HepG2 (cell line): ENCODE results near the gene PSMD2. TPM values are rescaled to one million over a fixed set of nuclear protein-coding genes. Genes with fewer than 3 reads are reported as not detected.

Experiments
- ATAC-seq: fragments of 200-7000 bp; cut with Tn5 transposase; 3 replicates; pipeline ENCODE4 v1.9.1; 2020; ENCODE audit warnings: mild to moderate bottlenecking, moderate library complexity
- BruUV-seq: library from RNA; stranded (reverse); fragments of 400-500 nt; replicated peaks from 2 replicates; lab custom pipeline; 2021; lab: Mats Ljungman, UMichigan
- CTCF ChIA-PET: fragments of 300-600 bp; formaldehyde crosslinking; extraction: SDS; loops from one replicate; lab custom pipeline; 2021; ENCODE audit warnings: low total read pairs, inconsistent platforms, low intra/inter-chr PET ratio; lab: Yijun Ruan, JAX
- POLR2A ChIA-PET: fragments of 350-600 bp; sonication (Branson Sonifier 250); formaldehyde crosslinking; loops from one replicate; lab custom pipeline; 2020; ENCODE audit warnings: antibody characterized with exemption, inconsistent platforms; lab: Yijun Ruan, JAX
- DNase-seq: peaks from one replicate; pipeline ENCODE4 v3.0.0-alpha.2; 2015; ENCODE audit warnings: low spot score
- FAIRE-seq: peaks from 3 replicates; lab custom pipeline; 2011; peaks lifted over from hg19 to GRCh38; lab: Jason Lieb, UNC
- H2AFZ ChIP-seq: one replicate; pipeline ENCODE4 v1.6.1; 2011; ENCODE audit warnings: low read length, inconsistent platforms
- H3K27ac ChIP-seq: fragments of 300-600 bp; 3 replicates; pipeline ENCODE4 v1.8.0; 2011; ENCODE audit warnings: mixed run types, mild to moderate bottlenecking, mixed read lengths, low read length, inconsistent platforms; ENCODE audit not compliant: insufficient read depth; ENCODE audit errors: extremely low read length
- H3K27me3 ChIP-seq, 2 experiments: fragments of 200-600 bp in 1 of 2; 2 replicates in 1 of 2; 3 replicates in 1 of 2; pipeline versions ENCODE4 v1.6.0 to v1.8.0; 2011; ENCODE audit warnings: low read length in 2 of 2, mild to moderate bottlenecking in 2 of 2, moderate library complexity in 2 of 2, inconsistent platforms in 1 of 2; ENCODE audit not compliant: insufficient read depth in 2 of 2, control insufficient read depth in 1 of 2
- H3K36me3 ChIP-seq, 2 experiments: fragments of 200-600 bp in 1 of 2; replicated peaks in 1 of 2; 2 replicates in 1 of 2; 3 replicates in 1 of 2; pipeline versions ENCODE4 v1.5.1 to v1.8.0; 2011; ENCODE audit warnings: low read length in 2 of 2, inconsistent platforms in 1 of 2; ENCODE audit not compliant: insufficient read depth in 2 of 2, control insufficient read depth in 1 of 2
- H3K4me1 ChIP-seq: 2 replicates; pipeline ENCODE4 v1.5.1; 2012; ENCODE audit warnings: low read length, inconsistent platforms; ENCODE audit not compliant: insufficient read depth
- H3K4me2 ChIP-seq: 2 replicates; pipeline ENCODE4 v1.6.0; 2011; ENCODE audit warnings: low read depth, low read length, inconsistent platforms
- H3K4me3 ChIP-seq, 3 experiments: fragments of 200-600 bp in 1 of 3; sonication (generic), shearing (Covaris generic) in 1 of 3; replicated peaks in 1 of 3; 2 replicates each; pipeline ENCODE4 v1.5.1; 2011 to 2016; ENCODE audit warnings: low read length in 3 of 3, inconsistent platforms in 2 of 3, low read depth in 2 of 3, mild to moderate bottlenecking in 2 of 3, control low read depth in 1 of 3, mixed read lengths in 1 of 3; ENCODE audit not compliant: insufficient read depth in 1 of 3
- H3K79me2 ChIP-seq: one replicate; pipeline ENCODE4 v1.6.1; 2011; ENCODE audit warnings: low read length, inconsistent platforms; ENCODE audit not compliant: insufficient read depth
- H3K9ac ChIP-seq: 2 replicates; pipeline ENCODE4 v1.6.0; 2011; ENCODE audit warnings: mild to moderate bottlenecking, low read depth, low read length, inconsistent platforms; ENCODE audit not compliant: insufficient read depth
- H3K9me3 ChIP-seq: 2 replicates; pipeline ENCODE4 v1.5.1; 2012; ENCODE audit warnings: mild to moderate bottlenecking, low read length
- H4K20me1 ChIP-seq: 2 replicates; pipeline ENCODE4 v1.6.0; 2011; ENCODE audit warnings: inconsistent platforms, mild to moderate bottlenecking, low read length, moderate library complexity; ENCODE audit not compliant: insufficient read depth
- ADNP ChIP-seq: sonication (generic); formaldehyde crosslinking; IDR thresholded peaks from 2 replicates; pipeline ENCODE4 v1.4.0; 2020; ENCODE audit warnings: missing genetic modification reagents
- CTCF ChIP-seq: sonication (generic); formaldehyde crosslinking; IDR thresholded peaks from 2 replicates; pipeline ENCODE4 v1.5.0; 2020; ENCODE audit warnings: mild to moderate bottlenecking, missing genetic modification reagents, moderate library complexity
- JUNB ChIP-seq: sonication (generic); formaldehyde crosslinking; IDR thresholded peaks from 2 replicates; pipeline ENCODE4 v1.8.0; 2022; ENCODE audit warnings: missing genetic modification reagents, mild to moderate bottlenecking, borderline replicate concordance
- KLF9 ChIP-seq: IDR thresholded peaks from 2 replicates; pipeline ENCODE4 v1.6.1; 2016; ENCODE audit warnings: low read depth
- MAFG ChIP-seq: sonication (generic); formaldehyde crosslinking; IDR thresholded peaks from 2 replicates; pipeline ENCODE4 v1.5.1; 2020; ENCODE audit warnings: mild to moderate bottlenecking, missing genetic modification reagents
- NR1H2 ChIP-seq: sonication (generic); formaldehyde crosslinking; IDR thresholded peaks from 2 replicates; pipeline ENCODE4 v1.8.1; 2022; ENCODE audit warnings: low read depth, missing genetic modification reagents, borderline replicate concordance
- NR3C1 ChIP-seq: sonication (generic); formaldehyde crosslinking; IDR thresholded peaks from 2 replicates; pipeline ENCODE4 v1.4.0; 2020; ENCODE audit warnings: missing genetic modification reagents
- RFX3 ChIP-seq: IDR thresholded peaks from 2 replicates; pipeline ENCODE4 v1.6.1; 2016; ENCODE audit warnings: missing biosample characterization, missing genetic modification reagents
- SALL1 ChIP-seq: sonication (generic); formaldehyde crosslinking; IDR thresholded peaks from 2 replicates; pipeline ENCODE4 v1.8.0; 2022; ENCODE audit warnings: mild to moderate bottlenecking, missing genetic modification reagents
- SAP130 ChIP-seq: IDR thresholded peaks from 2 replicates; pipeline ENCODE4 v1.6.1; 2016; ENCODE audit warnings: low read depth
- SMC3 ChIP-seq: IDR thresholded peaks from 2 replicates; pipeline ENCODE4 v1.6.1; 2011; ENCODE audit warnings: low read length, improper control_type of control experiment
- SOX5 ChIP-seq: IDR thresholded peaks from 2 replicates; pipeline ENCODE4 v1.6.1; 2016; ENCODE audit warnings: borderline replicate concordance
- STAG1 ChIP-seq: sonication (generic); formaldehyde crosslinking; IDR thresholded peaks from 2 replicates; pipeline ENCODE4 v1.4.0; 2020; ENCODE audit warnings: missing genetic modification reagents
- ZBTB39 ChIP-seq: sonication (generic); formaldehyde crosslinking; IDR thresholded peaks from 2 replicates; pipeline ENCODE4 v1.5.0; 2020; ENCODE audit warnings: missing genetic modification reagents
- ZBTB7A ChIP-seq: sonication (generic); formaldehyde crosslinking; IDR thresholded peaks from 2 replicates; pipeline ENCODE4 v1.8.0; 2022; ENCODE audit warnings: mild to moderate bottlenecking, missing genetic modification reagents
- ZNF121 ChIP-seq: sonication (generic); formaldehyde crosslinking; IDR thresholded peaks from 2 replicates; pipeline ENCODE4 v1.5.0; 2020; ENCODE audit warnings: mild to moderate bottlenecking, missing genetic modification reagents
- ZNF143 ChIP-seq: sonication (generic); formaldehyde crosslinking; IDR thresholded peaks from 2 replicates; pipeline ENCODE4 v1.4.0; 2020; ENCODE audit warnings: missing genetic modification reagents
- ZNF180 ChIP-seq: sonication (generic); formaldehyde crosslinking; IDR thresholded peaks from 2 replicates; pipeline ENCODE4 v1.4.0; 2020; ENCODE audit warnings: low read depth, missing genetic modification reagents, borderline replicate concordance
- ZNF205 ChIP-seq: IDR thresholded peaks from 2 replicates; pipeline ENCODE4 v1.6.1; 2018; ENCODE audit warnings: missing biosample characterization, missing genetic modification reagents
- ZNF263 ChIP-seq: sonication (generic); formaldehyde crosslinking; IDR thresholded peaks from 2 replicates; pipeline ENCODE4 v1.4.0; 2020; ENCODE audit warnings: missing genetic modification reagents
- ZNF556 ChIP-seq: sonication (generic); formaldehyde crosslinking; IDR thresholded peaks from 2 replicates; pipeline ENCODE4 v1.4.0; 2020; ENCODE audit warnings: mild to moderate bottlenecking, missing genetic modification reagents, borderline replicate concordance
- ZNF639 ChIP-seq: conservative IDR thresholded peaks from 2 replicates; pipeline ENCODE4 v1.6.1; 2018; ENCODE audit warnings: missing genetic modification reagents
- ZNF75D ChIP-seq: sonication (generic); formaldehyde crosslinking; IDR thresholded peaks from 2 replicates; pipeline ENCODE4 v1.8.1; 2023; ENCODE audit warnings: missing genetic modification reagents, mild to moderate bottlenecking, borderline replicate concordance
- ZNF839 ChIP-seq: sonication (generic); formaldehyde crosslinking; IDR thresholded peaks from 2 replicates; pipeline ENCODE4 v1.4.0; 2020; ENCODE audit warnings: missing genetic modification reagents, mild to moderate bottlenecking, borderline replicate concordance
- WGBS: methylation state at CpG from one replicate; pipeline ENCODE4 v1.1.6; 2017; ENCODE audit warnings: low lambda C conversion rate; 5-methylcytosine and 5-hydroxymethylcytosine counted together
- in situ Hi-C: cut with HindIII; loops from 2 replicates; pipeline ENCODE4 v1.10.0; 2017; ENCODE audit warnings: low pct_unique_long_range_greater_than_20kb; ENCODE audit not compliant: extremely low pct_ligation_motif_present
- intact Hi-C: fragments of 100-400 bp; cut with micrococcal nuclease; formaldehyde crosslinking; loops from one replicate; pipeline ENCODE4 v1.10.0; 2022; ENCODE audit not compliant: unreplicated experiment
- polyA plus RNA-seq, 8 experiments: library from polyadenylated mRNA; depleted of rRNA in 3 of 8; stranded (reverse) in 7 of 8; unstranded in 1 of 8; fragments of >200 nt; fragmentation: Illumina TruSeq in 4 of 8; extraction: Trizol in 4 of 8; gene quantifications; 2 replicates each; pipeline versions ENCODE4 v1.2.1 to v1.2.3, GENCODE V29; 2011 to 2016; ENCODE audit warnings: low read depth in 4 of 8, missing spikeins in 1 of 8, mixed read lengths in 1 of 8; ENCODE audit not compliant: insufficient read depth in 1 of 8
- total RNA-seq, 5 experiments: library from RNA; depleted of rRNA; stranded (reverse); fragments of >200 nt; fragmentation: Illumina TruSeq; extraction: Trizol; gene quantifications; 2 replicates each; pipeline ENCODE4 v1.2.3, GENCODE V29; 2016; ENCODE audit warnings: low read depth in 1 of 5

PSMD2 gene
- total and polyA plus RNA-seq, 2 of the 13 experiments (the other 11 are each of a cell fraction or from before 2014, with no cell fraction given), result 125 to 200 TPM

- Histone ChIP-seq H3K4me3 (no peak overlapping the region), H4K20me1 (0 out of 2 replicates have a peak, but pooled peaks cover 3% of the 10 kb centered on the region), H3K79me2 (no peaks in the 10 kb centered on the region), H3K9ac (no peak overlapping the region), H3K4me2 (no peak overlapping the region), H3K27me3 (peaks cover 3 to 43% of the 10 kb centered on the region in 2 experiments; a peak in 4 of 5 replicates), H3K9me3 (no peaks in the 10 kb centered on the region), H3K4me1 (peaks cover 6% of the 10 kb centered on the region), H3K27ac (no peak overlapping the region), H2AFZ (no peak overlapping the region), H3K36me3 (no peaks in the 10 kb centered on the region)
- 0% methylated on average over 4 of the region's 4 CpGs for WGBS
- intact Hi-C loops, result loop anchor here (1.0 to 10.0 kb wide), 4 partner anchors 23 to 387 kb away; partner anchors contain the start of genes ALG3, CAMK2N2, EEF1AKMT4 and VWA5B2
- FAIRE-seq, result peak; percentile 77
- ChIA-PET CTCF (no interaction called here), POLR2A (no interaction called here)
- BruUV-seq, result no TSS peak
- DNase-seq, result peak; percentile 58
- in situ Hi-C loops, result no loop called here
- ATAC-seq, result peak; percentile 90
- TF ChIP-seq ZNF639 (CRISPR knock-in tag), result no peak
- TF ChIP-seq NR1H2 (CRISPR knock-in tag), result no peak
- TF ChIP-seq RFX3, result peak; percentile 68; the same call in 1 of the 2 replicates
- no peak for TF ChIP-seq SOX5
- TF ChIP-seq ZNF75D (CRISPR knock-in tag), result no peak
- TF ChIP-seq MAFG (CRISPR knock-in tag), result no peak
- peak; percentile 82 for TF ChIP-seq STAG1
- TF ChIP-seq ZBTB39 (CRISPR knock-in tag), result no peak
- no peak for TF ChIP-seq ZNF143 (CRISPR knock-in tag)
- peak; percentile 66 for TF ChIP-seq CTCF (CRISPR knock-in tag)
- TF ChIP-seq SMC3, result peak; percentile 55
- TF ChIP-seq ZNF839, result no peak
- no peak for TF ChIP-seq NR3C1
- TF ChIP-seq ZNF180 (CRISPR knock-in tag), result no peak
- TF ChIP-seq ZNF263 (CRISPR knock-in tag), result no peak
- TF ChIP-seq ZNF556 (CRISPR knock-in tag), result no peak
- TF ChIP-seq ZNF121, result no peak
- TF ChIP-seq SALL1 (CRISPR knock-in tag), result 0 out of 2 replicates have a peak, but pooled peaks have one; percentile 10
- no peak for TF ChIP-seq ZBTB7A (CRISPR knock-in tag)
- TF ChIP-seq JUNB (CRISPR knock-in tag), result no peak
- TF ChIP-seq ADNP (CRISPR knock-in tag), result no peak
- TF ChIP-seq KLF9 (CRISPR knock-in tag), result no peak
- peak; percentile 15; the same call in 1 of the 2 replicates for TF ChIP-seq SAP130
- TF ChIP-seq ZNF205 (CRISPR knock-in tag), result no peak
Observed at GRCh38 chr3:184284696-184285095, 14.3 kb upstream of the PSMD2 start.
